Iris pigment epithelial cell (primary cell): ENCODE data around the gene PTPRM.

Experiments
- DNase-seq: peaks from one replicate; pipeline ENCODE4 v3.0.0-alpha.2; 2011; ENCODE audit warnings: low read depth

Gene PTPRM

DNA sequence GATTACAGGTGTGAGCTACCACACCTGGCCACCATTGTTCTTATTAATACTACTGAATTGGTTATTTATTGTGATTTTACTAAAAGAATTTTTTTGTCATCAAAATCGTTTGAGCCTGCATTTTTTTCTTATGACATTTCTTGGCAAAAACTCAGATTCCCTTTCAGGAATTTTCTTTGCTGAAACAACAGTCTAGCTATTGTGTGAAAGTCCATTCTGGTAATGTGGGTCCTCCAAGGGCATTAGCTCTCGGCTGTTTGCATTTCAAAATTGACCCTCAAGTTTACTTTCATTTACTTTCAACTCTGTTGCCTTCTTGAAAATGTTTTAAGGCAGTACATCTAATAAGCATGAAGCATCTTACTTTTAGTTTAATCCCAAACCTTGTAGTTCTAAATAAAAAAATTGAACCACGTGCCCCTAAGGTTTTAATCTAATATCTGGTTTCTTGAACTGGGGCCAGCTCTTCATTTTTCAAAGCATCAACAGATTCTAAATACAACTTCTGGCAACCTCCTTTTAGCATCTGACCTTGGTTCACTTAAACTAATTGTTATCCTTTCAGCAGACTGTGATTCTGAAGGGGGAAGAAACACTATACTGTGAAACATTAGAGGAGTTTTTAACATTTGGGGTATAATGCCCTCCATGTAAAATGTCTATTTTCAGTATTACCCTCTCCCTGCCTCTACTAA lies 716.9 kb downstream of the PTPRM start:
- DNase-seq, result peak; percentile 84

DNA sequence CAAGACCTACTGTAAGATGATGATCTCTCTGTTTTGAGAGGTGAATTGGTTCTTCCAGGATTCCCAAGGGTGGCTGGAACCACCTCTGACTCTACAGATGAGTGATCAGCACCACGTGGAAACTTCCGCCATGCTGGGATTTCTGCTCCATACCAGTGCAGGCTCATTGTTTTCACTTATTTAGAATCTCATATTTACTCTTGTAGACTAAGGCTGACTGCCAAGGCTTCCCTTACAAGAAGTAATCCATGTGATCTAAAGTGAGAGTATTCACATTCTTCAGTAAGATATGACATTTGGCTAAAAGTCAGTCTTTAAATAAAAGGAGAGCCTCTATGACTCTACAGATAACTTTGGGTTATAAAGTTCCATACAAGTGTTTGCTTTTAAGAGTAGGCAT lies 719.2 kb downstream of the PTPRM start:
- DNase-seq, result peak; percentile 67

DNA sequence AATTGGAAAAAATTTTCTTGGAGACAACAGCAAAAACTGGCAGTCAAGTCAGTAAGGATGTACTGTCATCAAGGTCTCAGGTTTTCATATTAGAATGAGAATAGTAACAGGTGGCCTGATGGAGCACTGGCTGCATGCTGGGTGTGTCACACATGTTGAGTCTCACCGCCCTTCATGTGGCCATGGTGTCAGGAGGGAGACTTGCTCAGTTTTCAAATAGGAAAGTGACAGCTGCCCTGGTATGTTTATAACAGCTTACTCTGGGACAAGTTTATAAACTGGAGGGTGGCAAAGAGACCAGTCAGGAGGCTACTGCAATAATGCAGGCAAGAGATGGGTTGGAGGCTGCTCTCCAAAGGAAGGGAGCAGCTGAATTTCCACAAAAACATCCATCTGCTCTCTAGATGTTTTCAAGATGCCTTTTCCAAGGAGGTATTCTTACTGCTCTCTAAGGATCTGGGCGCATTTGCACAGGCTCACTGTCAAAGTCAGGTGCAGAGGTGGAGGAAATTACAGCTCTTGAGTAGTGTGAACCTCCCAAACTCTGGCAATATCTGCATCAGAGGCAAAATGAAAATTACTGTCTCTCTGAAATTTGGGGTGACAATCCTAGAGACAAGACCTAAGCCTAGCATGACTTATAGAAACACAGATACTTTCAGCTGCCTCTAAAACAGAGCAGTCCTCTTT lies 720.2 kb downstream of the PTPRM start:
- DNase-seq, result no peak

DNA sequence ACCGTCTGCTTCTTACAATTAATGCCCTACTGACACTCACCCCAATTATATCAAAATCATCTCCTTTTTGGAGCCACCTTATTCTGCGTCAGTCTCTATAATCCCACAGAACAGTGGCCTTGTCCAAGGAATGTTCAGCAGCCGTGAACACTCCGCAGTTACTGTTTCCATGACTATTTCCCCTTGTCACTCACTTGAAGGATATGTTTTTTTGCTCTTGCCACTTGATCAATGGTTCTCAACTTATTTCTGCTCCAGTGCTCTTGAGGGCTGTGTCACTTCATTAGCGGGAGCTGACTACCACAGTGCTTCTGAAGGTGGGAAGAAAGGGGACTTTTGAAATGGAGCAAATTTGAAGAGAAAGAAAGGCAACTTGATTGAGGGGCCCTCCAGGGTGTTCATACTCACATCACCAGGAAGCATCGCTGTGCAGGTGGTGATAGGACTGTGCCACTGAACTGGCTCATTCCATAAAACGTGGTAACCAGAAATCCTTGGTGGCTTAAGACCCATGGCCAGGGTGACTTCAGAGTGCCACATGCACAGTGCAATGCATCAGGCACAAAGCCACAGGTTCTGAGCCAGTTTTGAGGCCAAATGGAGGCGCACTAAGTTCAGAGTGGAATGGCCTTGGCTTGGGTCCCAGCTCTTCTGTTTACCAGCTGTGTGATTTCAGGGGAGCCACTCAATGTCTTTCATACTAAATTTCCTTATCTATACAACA lies 721.5 kb downstream of the PTPRM start:
- DNase-seq, result no peak

DNA sequence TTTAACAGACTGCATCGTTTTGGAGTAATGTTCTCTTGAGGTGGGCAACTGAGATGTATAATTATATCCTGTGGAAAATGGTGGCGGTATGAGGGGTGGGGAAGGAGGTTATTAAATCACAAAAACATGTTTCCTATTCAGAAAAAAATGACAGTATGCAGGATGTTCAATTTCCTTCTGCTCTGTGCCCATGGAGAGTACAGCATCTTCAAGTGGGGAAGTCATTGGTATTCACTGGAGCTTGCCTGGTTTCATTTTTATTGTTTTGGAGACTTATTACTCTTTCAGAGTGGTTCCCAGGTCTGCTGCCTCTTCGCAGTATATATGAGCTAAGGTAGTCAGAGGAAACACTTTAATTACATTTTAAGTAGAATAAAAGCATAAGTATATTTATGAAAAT lies 723.3 kb downstream of the PTPRM start:
- no peak for DNase-seq

DNA sequence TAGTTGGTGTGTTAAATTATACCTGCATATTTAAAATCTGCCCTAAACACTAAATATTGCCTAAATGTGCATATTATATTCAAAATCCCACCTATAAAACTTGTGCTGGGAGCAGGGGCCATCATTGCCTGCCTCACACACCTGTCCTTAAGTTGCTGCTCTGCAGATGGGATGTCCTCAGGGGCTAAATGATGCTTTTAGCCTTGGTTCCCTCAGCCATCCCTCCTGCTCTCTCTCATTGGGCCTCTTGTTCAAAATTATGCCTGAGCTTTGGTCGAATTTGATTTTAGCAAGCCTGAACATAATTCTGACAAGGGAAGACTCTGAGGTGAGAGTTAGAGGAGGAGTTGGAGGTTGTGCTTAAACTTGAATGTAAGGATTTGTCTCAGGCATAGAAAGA lies 723.8 kb downstream of the PTPRM start:
- DNase-seq, result no peak

DNA sequence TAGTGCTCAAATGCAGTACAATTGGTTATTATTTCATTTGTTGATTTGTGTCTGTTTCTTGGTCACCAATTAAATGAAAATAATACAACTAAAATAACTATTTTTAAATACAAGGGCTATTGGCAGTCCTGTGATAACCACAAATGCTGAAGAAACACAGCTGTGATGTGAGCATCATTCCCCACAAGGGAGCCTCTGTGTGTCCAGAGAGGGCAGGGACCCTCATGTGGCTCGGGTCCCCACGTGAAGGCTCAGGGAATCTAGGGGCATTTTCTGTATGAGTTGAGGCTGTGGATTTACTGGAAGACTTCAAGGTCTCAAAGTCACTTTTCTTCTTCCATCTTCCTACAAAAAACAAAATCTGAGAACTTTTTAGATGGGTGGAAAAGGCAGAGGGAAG lies 726.1 kb downstream of the PTPRM start:
- no peak for DNase-seq

DNA sequence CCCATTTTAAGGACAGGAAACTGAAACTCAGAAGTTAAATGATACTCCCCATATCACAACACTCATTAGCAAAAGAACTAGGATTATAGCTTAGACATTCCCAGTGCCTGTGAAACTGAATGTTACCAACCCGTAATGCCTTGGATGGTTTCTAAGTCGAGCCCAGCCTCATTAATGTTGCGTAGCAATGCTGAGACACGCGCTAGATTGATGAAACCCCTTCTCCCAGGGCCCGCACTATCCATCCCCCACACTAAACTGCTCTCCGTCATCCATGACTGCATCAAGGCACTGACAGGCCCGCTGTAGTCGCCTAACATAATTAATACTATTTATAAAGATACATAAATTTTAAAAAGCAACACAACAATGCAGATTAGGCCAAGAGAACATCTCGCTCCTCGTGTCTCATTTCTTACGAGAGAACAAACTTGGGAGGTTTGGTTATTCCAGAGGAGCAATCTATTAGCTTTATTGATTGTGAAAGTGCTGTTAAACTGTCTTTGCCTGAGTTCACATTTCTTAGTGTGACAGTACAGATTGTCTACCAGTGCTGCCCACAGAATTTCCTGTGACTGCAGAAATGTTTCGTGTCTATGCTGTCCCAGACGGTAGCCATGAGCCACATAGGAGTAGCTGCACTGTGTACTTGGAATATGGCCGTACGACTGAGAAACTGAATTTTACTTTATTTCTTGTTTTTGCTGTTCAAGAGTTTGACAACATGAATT lies 729.9 kb downstream of the PTPRM start:
- no peak for DNase-seq

DNA sequence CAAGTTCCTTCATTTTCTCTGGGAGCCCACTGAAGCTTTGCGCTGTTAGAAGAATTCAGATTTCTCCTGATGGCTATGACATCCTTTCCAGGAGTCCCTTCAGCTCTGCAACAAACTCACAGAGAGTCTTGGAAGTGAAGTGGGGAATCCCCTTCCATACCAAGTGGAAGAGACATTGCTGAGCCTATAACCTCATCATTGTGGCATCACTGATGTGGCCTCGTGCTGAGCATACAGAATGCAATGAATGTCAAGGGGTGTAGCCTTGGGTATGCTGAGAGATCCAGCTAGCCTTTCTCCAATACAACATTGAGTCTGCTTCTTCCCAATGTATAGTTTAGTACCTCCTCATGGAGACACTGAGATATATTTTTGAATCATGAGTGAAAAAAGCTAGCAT lies 731.1 kb downstream of the PTPRM start:
- peak; percentile 44 for DNase-seq

DNA sequence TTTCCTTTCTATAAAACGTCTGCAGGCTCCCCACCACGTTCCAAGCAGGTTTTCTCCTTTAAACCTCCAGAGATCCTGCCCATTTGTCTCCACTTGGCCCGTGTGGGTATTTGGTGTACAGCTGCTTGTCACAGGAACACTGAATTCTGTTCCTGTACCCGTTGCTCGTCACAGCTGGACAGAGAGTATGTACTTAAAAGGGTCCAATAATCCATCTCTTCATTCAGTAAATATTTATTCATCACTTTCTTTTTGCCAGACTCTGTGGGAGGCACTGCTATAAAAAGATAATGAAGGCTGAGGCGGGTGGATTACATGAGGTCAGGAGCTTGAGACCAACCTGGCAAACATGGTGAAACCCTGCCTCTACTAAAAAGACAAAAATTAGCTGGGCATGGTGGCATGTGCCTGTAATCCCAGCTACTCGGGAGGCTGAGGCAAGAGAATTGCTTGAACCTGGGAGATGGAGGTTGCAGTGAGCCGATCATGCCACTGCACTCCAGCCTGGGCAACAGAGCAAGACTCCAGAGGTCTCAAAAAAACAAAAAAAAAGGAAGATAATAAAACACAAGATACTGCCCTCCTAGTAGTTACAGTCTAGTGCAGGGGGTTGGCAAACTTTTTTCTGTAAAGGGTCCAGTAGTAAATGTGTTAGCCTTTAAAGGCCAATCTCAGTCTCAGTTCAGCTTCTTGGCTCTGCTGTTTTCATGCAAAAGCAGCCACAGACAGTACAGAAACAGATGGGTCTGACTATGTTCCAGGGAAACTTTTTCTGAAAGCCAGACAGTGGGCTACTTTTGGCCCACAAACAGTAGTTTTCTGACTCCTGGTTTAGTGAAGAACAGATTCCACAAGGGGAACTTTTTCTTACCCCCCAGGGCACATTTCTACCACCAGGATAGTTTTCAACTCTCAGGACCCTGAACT lies 732.2 kb downstream of the PTPRM start:
- no peak for DNase-seq

DNA sequence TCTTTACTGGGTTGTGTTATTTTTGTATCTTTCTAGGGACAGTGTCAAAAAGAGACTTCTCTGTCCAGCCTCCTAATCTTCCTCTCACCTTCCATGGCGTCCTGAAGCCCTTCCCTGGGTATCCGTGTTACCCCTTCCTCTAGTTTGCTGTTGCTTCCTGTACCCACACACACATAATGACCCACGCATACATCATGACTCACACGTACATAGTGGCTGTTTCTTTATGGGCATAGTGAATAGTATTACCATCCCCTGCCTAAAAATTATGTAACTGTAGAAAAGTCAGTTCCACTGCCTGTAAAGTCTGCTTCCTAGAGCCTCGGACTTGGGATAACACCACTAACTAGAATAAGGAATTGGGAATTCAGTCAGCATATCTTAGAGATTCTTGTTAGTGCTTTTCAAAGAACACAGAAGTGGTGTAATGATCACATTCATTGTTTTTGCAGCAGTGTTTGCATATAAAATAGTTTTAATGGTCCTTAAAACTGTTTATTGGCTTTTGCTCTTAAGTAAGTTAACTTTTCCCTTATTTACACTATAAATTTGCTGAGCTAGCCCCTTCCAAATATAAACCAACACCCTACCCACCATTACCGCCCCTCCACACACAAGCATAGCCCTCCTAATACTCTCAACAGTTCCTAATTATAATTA lies 733.8 kb downstream of the PTPRM start:
- peak; percentile 20 for DNase-seq

DNA sequence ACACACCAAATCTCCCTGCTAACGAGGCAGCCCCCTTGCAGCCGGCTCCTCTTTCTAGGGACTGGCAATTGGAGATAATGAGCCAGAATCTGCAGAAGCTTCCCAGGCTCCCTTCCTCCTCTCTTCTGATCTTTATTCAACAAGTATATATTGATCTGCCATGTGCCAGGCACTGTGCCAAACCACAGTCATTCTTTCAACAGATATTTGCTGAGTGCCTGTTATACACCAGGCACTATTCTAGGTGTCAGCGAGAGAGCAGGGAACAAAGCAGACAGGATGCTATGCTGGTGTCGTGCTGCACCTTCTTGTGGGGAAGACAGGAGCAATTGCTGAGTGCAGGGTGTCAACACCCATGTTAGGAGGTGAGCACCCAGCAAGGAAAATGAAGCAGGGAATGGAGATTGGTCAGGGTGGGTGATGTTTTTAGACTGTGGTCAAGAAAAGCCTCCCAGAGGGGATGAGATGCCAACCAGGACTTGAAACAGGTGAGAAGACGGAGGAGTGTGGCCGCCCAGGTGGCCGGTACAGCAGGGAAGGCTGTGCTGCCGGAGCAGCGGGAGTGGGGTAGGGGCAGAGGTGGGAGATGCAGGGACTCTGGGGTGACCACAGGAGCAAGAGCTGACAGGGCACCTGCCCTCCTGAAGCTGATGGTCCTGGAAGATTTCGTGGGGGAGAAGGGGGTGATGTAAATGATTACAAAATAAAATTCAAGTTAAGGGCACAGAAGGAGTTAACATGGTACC lies 734.5 kb downstream of the PTPRM start:
- DNase-seq, result peak; percentile 24

DNA sequence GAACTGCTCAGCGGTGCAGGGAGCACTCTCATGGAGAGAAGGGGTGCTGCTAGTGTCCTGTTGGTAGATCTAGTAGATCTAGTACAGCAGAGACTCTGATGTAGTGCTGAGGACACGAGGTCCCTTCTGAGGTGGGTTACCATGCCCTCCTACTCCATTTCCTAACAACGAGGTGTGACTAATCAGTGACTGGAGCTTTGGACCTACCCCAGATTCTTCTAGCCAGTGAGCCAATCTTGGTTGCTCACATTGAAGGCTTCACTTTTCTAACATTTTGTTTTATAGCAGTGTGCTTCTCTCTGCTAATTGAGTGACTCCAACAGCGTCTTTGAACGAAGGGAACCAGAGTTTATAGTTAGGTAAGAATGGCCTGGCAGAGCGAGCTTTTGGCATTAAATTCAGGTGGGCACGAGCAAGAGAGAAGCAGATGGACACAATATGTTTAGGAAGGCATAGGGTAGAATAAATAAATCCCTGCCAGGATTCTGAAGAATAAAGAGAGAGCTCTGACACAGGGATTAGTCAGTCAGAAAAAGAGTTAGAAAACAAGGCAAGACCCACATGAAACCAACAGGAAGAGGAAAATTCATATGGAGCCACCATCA lies 736.1 kb downstream of the PTPRM start:
- no peak for DNase-seq

DNA sequence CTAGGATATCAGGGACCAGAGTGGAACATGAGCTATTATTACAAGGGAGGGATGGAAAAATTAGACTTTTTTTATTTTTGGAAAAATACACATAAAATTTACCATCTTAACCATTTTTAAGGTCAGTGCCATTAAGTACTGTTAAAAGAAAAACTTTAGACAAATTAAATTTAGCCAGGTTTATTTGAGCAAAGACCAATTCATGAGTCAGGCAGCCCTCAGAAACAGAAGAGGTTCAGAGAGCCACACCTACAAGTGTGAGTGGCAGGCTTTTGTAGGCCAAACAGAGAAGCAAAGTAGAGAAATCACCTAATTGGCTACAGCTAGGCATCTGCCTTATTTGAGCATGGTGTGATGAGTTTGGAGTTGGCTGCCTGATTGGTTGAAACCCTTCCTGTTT lies 740.8 kb downstream of the PTPRM start:
- DNase-seq, result no peak

DNA sequence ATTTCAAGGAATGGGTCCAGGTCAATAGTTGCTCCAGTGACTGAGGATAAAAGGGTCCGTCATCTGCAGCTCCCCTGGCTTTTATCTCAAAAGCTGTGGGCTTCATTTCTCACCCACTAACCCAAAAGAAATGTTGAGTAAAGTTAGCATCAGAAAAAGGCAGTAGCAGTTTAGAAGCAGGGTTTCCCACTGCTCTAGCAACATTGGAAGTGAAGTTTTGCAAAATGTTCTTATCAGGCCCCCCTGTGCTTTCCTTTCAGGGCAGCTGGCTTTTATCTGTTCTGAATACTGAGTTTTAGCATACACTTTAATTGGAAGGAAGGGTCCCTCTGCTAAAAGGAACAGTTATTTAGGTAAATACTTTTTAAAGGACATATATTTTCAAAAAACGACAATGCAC lies 745.9 kb downstream of the PTPRM start:
- no peak for DNase-seq

DNA sequence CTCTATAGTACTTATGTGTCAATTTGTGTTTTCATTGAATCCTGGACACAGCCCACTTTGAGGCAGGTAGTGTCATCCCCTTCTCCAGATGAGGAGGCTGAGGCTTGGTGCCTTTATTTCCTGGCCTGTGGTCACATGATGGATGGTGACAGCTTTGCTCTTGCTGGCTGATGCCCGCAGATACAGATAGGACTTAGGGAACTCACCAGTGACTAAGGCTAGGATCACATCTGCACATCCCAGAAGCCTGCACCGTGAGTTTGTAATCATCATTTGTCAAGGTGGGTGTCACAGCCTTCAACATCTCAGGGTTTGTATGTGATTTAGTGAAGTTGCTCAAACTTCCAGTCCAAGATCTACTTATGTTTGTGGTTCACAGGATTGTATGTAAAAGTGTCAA lies 747.0 kb downstream of the PTPRM start:
- no peak for DNase-seq

DNA sequence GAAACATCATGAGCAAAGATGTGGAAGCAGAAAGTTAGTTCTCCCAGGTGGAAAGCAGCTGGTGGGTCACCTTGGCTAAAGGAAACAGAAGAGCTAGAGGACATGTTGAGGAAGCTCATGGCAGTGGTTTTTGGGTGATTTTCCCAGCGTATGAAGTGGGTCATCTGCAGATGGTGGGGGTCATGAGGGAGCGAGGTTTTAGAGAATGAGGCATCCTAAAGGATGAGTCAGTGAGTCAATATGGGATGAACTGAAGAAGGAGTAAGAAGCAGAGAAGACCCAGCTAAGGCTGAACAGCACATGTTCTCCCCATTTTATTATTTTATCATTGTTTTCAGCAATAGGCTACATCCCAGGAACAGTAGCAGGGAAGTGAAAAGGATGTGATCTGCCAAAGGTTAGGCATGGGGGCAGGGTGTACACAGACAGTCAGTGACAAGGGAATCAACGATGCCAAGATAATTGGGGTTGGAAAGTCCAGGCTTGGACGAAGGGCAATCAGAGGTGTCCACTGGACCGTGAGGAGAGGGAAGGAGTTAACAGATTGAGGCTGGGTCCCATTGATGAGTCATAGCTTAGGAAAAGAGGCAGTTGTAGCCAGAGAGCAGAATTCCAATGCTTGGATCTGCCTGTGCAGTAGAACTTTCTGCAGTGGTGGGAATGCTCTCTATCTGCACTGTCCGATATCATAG lies 752.8 kb downstream of the PTPRM start:
- no peak for DNase-seq

DNA sequence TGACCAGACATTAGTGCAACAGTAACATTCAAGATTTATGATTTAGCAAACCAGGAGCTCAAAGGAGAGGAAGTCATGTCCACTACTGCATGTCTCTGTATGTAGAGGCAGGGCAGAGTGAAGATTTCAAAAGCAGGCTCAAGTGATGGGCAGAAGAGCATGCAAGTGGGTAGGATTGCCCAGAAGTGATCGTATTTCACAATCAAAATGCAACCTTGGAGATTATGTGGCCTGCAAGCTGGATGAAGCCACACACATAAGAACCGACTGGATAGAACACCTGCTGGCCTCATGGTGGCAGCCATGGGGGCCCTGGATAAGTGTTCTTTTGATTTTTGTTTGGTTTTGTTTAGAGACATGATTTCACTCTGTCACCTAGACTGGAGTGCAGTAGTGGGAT lies 755.4 kb downstream of the PTPRM start:
- DNase-seq, result no peak
